Ishikawa (cell line): ENCODE measurements around the gene RELB.

Experiments
- CEBPB ChIP-seq: IDR thresholded peaks from 2 replicates; pipeline ENCODE4 v1.6.1; 2012
- CREB1 ChIP-seq: IDR thresholded peaks from 2 replicates; pipeline ENCODE4 v1.6.1; 2012; ENCODE audit warnings: low read depth
- EGR1 ChIP-seq: IDR thresholded peaks from 2 replicates; pipeline ENCODE4 v1.6.1; 2012
- EP300 ChIP-seq: IDR thresholded peaks from 2 replicates; pipeline ENCODE4 v1.6.1; 2012; ENCODE audit warnings: borderline replicate concordance
- FOXM1 ChIP-seq: IDR thresholded peaks from 2 replicates; pipeline ENCODE4 v1.6.1; 2012; ENCODE audit warnings: low read depth, borderline replicate concordance
- MAX ChIP-seq: IDR thresholded peaks from 2 replicates; pipeline ENCODE4 v1.6.1; 2012
- NFIC ChIP-seq: IDR thresholded peaks from 2 replicates; pipeline ENCODE4 v1.6.1; 2012
- RAD21 ChIP-seq: IDR thresholded peaks from 2 replicates; pipeline ENCODE4 v1.6.1; 2012; ENCODE audit warnings: low read depth
- REST ChIP-seq: IDR thresholded peaks from 2 replicates; pipeline ENCODE4 v1.6.1; 2012; ENCODE audit warnings: low read depth, mild to moderate bottlenecking
- TAF1 ChIP-seq: IDR thresholded peaks from 2 replicates; pipeline ENCODE4 v1.6.1; 2012; ENCODE audit warnings: low read depth, mild to moderate bottlenecking
- TCF12 ChIP-seq: IDR thresholded peaks from 2 replicates; pipeline ENCODE4 v1.6.1; 2012; ENCODE audit warnings: low read depth
- YY1 ChIP-seq: IDR thresholded peaks from 2 replicates; pipeline ENCODE4 v1.6.1; 2012; ENCODE audit warnings: low read depth
- ZBTB7A ChIP-seq: IDR thresholded peaks from 2 replicates; pipeline ENCODE4 v1.6.1; 2012; ENCODE audit warnings: low read depth

GRCh38 chr19:45058622-45059159 lies 57.4 kb downstream of the RELB start:
- TF ChIP-seq REST: no peak
- TF ChIP-seq TAF1: no peak
- TF ChIP-seq NFIC: no peak
- TF ChIP-seq MAX: no peak
- no peak for TF ChIP-seq EP300
- no peak for TF ChIP-seq RAD21
- TF ChIP-seq YY1: no peak
- TF ChIP-seq ZBTB7A: no peak
- TF ChIP-seq TCF12: no peak
- TF ChIP-seq EGR1: no peak
- TF ChIP-seq CREB1: no peak
- no peak for TF ChIP-seq CEBPB
- no peak for TF ChIP-seq FOXM1
